ENCODE measurements around the gene MDFI.

- TF ChIP-seq, protein P1, sequence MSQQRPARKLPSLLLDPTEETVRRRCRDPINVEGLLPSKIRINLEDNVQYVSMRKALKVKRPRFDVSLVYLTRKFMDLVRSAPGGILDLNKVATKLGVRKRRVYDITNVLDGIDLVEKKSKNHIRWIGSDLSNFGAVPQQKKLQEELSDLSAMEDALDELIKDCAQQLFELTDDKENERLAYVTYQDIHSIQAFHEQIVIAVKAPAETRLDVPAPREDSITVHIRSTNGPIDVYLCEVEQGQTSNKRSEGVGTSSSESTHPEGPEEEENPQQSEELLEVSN (IDR thresholded peaks at IDR 0.05; ENCODE audit: borderline replicate concordance, low read depth), result no peak
- TF ChIP-seq POLR2A (IDR thresholded peaks at IDR 0.05; ENCODE audit: low read length) (no peak), CBX2 (IDR thresholded peaks at IDR 0.05; ENCODE audit: borderline replicate concordance, low read depth) (no peak), POLR2AphosphoS2 (conservative IDR thresholded peaks at IDR 0.05; ENCODE audit: low read length) (no peak), ZFP36 (IDR thresholded peaks at IDR 0.05; ENCODE audit: borderline replicate concordance, partially characterized antibody) (no peak)
- TF ChIP-seq, protein P2, sequence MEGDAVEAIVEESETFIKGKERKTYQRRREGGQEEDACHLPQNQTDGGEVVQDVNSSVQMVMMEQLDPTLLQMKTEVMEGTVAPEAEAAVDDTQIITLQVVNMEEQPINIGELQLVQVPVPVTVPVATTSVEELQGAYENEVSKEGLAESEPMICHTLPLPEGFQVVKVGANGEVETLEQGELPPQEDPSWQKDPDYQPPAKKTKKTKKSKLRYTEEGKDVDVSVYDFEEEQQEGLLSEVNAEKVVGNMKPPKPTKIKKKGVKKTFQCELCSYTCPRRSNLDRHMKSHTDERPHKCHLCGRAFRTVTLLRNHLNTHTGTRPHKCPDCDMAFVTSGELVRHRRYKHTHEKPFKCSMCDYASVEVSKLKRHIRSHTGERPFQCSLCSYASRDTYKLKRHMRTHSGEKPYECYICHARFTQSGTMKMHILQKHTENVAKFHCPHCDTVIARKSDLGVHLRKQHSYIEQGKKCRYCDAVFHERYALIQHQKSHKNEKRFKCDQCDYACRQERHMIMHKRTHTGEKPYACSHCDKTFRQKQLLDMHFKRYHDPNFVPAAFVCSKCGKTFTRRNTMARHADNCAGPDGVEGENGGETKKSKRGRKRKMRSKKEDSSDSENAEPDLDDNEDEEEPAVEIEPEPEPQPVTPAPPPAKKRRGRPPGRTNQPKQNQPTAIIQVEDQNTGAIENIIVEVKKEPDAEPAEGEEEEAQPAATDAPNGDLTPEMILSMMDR (IDR thresholded peaks at IDR 0.05), result no peak
Observed at GRCh38 chr6:41684311-41685180, 46.3 kb downstream of the MDFI start.
